CD1c-positive myeloid dendritic cell (primary cell): ENCODE results near the gene KLF5.
A peak's percentile ranks its signal among the peaks of the same experiment; 100 is the strongest.

ENCODE experiments used
- DNase-seq: peaks from one replicate; pipeline ENCODE4 v3.0.0-alpha.2; 2016; ENCODE audit errors: extremely low spot score

KLF5 gene

GRCh38 chr13:73059460-73060250 lies 850 bp downstream of the KLF5 start:
- peak; percentile 20 for DNase-seq

- peak; percentile 9 for DNase-seq
Measured at GRCh38 chr13:73060251-73061160, 1.7 kb downstream of the KLF5 start.

- no peak for DNase-seq
Measured at GRCh38 chr13:73061473-73061872, 2.7 kb downstream of the KLF5 start.

GRCh38 chr13:73061876-73062275 lies 3.1 kb downstream of the KLF5 start:
- DNase-seq, result no peak

GRCh38 chr13:73062468-73062867 lies 3.7 kb downstream of the KLF5 start:
- DNase-seq, result no peak

GRCh38 chr13:73063166-73063565 lies 4.4 kb downstream of the KLF5 start:
- DNase-seq, result no peak

- DNase-seq, result no peak
Measured at GRCh38 chr13:73065036-73065435, 6.2 kb downstream of the KLF5 start.

GRCh38 chr13:73065665-73066340 lies 7.0 kb downstream of the KLF5 start:
- DNase-seq, result no peak

- DNase-seq, result no peak
Measured at GRCh38 chr13:73069206-73069805, 10.5 kb downstream of the KLF5 start.

- DNase-seq, result no peak
Measured at GRCh38 chr13:73070451-73071098, 11.8 kb downstream of the KLF5 start.

GRCh38 chr13:73072239-73072900 lies 13.6 kb downstream of the KLF5 start:
- no peak for DNase-seq

GRCh38 chr13:73073050-73073449 lies 14.2 kb downstream of the KLF5 start:
- DNase-seq, result no peak

- no peak for DNase-seq
Measured at GRCh38 chr13:73074014-73074413, 15.2 kb downstream of the KLF5 start.

GRCh38 chr13:73074926-73075325 lies 16.1 kb downstream of the KLF5 start:
- DNase-seq, result no peak

GRCh38 chr13:73075546-73075945 lies 16.7 kb downstream of the KLF5 start:
- no peak for DNase-seq

GRCh38 chr13:73075954-73076353 lies 17.1 kb downstream of the KLF5 start:
- no peak for DNase-seq

GRCh38 chr13:73077865-73078264 lies 19.1 kb downstream of the KLF5 start:
- no peak for DNase-seq

- DNase-seq, result no peak
Measured at GRCh38 chr13:73079359-73079758, 20.6 kb downstream of the KLF5 start.

- DNase-seq, result no peak
Measured at GRCh38 chr13:73081256-73081915, 22.6 kb downstream of the KLF5 start.

GRCh38 chr13:73082471-73082870 lies 23.7 kb downstream of the KLF5 start:
- DNase-seq, result no peak
